GM20431 (cell line): ENCODE results near the gene ESRRA.

Experiments used
- in situ Hi-C: fragments of 300-500 bp; cut with MseI, MboI; formaldehyde crosslinking; loops from one replicate; pipeline ENCODE4 v1.15.0; 2020; ENCODE audit warnings: low sequenced_read_pairs; ENCODE audit not compliant: unreplicated experiment

The ESRRA gene

DNA sequence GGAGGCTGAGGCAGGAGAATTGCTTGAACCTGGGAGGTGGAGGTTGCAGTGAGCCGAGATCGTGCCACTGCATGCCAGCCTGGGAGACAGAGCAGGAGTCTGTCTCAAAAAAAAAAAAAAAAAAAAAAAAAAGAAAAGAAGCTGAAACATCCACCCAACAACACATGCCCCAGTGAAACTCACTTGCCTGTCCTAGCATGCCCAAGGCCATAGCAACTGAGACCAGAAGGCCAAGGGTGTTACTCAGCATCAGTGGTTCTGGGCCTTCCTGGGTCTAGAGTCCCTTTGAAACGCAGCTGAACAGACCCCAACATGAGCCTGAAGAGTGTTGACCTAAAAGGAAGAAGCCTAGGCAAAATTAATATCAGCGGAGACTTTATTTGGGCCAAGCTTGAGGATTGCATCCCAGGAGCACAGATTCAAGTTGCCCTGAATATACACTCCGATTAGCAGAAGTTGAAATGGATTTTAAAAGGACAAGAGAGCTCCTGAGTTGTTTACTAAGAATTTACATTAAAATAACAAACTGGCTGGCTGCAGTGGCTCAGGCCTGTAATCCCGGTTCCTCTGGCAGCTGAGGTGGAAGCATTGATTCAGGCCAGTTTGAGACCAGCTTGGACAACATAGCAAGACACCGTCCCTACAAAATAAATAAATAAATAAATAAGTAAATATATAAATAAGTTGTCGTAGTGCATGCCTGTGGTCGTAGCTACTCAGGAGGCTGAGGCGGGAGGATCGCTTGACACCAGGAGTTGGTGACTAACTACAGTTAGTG, 19.6 kb downstream of the ESRRA start:
- in situ Hi-C loops, result no loop called here

DNA sequence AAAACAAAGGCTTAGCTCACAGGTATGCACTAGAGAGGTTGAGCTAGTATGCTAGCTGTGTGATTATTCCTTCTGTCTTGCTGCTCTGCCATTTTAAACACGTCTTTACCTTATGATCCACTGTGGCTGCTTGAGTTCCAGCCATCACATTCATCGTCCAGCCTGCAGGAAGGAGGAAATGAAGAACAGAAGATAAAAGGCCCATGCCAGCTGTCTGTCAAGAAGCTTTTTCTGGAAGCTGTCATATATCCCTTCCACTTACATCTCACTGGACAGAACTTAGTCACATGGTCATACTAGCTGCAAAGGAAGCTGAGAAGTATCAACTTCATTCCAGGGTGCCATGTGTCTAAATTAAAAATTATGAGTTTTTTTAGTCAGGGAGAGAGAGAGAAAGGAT, 22.1 kb downstream of the ESRRA start:
- in situ Hi-C loops, result no loop called here

DNA sequence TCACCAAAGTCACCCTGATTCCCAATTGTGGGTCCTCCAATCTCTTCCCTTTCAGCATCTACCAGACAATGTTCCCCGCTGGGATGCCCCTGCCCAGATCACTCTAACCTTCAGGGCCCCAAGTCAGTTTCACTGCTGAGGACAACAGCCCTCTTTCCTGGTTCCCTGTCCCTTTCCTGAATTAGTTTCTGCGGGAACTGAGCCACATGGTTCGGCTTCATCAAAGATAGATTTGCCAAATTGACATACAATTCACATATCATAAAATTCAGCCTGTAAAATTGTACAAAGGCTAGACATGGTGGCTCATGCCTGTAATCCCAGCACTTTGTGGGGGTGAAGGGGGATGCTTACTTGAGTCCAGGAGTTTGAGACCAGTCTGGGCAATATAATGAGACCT, 22.7 kb downstream of the ESRRA start:
- in situ Hi-C loops, result no loop called here

DNA sequence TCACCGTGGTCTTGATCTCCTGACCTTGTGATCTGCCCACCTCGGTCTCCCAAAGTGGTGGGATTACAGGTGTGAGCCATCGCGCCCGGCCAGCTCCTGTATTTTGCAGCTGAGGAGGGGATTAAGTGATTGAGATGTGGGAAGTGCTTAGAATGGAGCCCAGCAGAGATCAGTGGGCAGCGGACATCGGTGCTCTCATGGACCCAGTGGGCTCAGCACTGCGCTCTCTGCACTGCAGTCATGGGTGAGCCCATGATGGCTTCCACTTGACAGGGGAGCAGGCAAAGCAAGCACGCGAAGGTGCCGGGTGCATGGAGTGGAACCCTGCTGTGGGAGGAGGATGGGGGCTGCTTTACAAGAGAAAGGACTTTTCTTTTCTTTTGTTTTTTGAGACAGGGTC, 25.6 kb downstream of the ESRRA start:
- in situ Hi-C loops, result no loop called here

DNA sequence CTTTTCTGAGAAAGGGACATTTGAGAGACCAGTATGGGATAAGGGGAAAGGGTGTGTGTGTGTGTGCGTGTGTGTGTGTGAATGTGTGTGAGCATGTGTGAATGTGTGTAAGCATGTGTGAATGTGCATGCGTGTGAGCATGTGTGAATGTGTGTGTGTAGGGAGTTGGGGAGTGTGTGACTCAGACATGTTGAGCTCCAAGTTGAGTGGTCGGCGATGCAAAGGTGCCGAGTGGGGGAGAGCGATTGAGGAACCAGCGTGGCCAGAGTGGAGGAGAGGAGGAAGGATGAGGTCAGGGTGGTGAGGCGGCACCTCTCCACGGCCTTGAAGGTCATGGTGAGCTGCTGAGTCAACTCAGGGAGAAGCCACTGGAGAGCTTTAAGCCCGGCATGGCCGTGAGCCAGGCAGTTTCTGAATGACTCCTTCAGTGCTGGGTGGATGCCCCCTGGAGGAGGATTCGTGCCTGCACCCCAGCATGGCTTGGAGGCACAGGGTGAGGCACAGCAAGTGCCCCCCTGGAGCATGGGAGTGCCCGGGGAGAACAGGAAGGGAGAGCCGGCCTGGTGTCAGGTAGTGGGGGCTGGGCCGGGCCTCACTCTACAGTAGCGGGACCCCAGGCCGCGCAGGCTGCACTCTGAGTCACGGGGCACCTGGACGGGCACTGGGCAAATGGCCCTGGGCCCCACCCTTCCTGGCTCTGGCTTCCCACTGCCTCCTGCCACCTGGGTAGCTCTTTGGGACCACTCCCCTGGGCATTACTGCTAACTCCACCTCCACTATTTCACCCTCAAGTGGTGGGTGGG, 26.4 kb downstream of the ESRRA start:
- in situ Hi-C loops, result no loop called here

DNA sequence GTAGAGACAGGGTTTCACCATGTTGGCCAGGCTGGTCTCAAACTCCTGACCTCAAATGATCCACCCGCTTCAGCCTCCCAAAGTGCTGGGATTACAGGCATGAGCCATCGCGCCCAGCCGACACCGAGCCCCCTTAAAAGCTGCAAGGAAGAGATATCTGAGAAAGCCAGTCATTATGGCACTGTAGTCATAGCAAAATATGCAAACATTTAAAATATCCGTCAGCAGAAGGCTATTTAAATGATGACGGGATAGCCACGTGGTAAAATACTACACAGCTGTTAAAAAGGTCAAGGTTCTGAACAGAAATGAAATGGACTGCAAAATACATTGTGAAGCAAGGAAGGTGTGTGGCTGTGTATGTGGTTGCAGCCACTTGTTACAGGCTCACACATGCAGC, 28.2 kb downstream of the ESRRA start:
- in situ Hi-C loops, result no loop called here

DNA sequence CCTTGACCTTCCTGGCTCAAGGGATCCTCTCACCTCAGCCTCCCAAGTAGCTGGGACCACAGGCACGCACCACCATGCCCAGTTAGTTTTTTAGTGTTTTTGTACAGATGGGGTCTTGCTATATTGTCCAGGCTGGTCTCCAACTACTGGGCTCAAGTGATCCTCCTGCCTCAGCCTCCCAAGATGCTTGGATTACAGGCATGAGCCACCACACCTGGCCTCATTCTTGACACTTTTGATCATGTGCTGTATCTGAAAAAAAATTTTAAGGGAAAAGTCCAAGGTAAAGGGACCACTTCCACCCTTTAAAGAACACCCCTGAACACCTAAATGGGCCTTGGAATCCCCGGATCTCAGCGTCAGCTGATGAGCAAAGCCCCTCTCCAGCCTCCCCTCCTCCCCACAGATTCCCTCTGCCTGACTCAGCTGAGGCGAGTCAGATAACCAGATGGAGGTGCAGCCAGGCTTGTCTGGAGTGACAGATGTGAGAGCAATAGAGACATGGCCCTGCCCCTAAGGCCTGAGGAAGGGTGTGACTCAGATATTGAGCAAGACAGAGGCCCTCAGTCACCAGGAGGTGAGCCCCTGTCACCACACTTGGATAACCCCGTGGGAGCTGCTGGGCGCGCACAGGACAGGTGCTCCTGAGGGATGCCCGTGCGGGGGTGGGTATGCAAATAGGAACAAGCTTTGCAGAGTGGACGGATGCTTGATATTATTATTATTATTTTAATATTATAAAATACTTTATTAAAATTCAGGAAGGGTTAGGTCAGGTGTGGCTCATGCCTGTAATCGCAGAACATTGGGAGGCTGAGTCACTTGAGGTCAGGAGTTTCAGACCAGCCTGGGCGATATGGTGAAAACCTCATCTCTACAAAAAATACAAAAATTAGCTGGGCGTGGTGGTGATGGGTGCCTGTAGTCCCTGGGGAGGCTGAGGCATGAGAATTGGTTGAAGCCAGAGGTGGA, 29.7 kb downstream of the ESRRA start:
- in situ Hi-C loops, result no loop called here

DNA sequence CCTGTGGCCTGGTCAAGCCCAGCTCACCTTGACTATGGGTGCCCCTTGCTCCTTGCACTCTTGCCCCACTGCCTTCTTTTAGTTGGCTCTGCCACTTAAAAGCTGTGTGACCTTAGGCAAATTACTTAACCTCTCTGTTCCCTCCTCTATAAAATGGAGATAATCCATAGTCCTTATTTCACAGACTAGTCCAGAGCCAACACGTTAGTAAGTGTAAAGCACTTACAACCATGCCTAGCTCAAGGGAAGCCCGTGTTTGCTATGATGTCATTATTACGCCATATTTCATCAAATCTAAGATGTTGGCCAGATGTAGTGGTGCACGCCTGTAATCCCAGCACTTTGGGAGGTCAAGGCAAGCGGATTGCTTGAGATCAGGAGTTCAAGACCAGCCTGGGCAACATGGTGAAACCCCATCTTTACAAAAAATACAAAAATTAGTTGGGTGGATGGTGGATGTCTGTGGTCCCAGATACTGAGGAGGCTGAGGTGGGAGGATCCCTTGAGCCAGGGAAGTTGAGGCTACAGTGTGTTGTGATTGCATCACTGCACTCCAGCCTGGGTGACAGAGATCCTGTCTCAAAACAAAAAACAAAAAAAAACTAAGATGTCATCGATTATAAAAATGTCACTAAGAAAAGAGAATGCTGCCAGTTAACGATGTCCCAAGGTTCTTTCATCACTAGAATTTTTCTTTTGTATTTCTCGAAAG, 32.4 kb downstream of the ESRRA start:
- in situ Hi-C loops, result no loop called here

DNA sequence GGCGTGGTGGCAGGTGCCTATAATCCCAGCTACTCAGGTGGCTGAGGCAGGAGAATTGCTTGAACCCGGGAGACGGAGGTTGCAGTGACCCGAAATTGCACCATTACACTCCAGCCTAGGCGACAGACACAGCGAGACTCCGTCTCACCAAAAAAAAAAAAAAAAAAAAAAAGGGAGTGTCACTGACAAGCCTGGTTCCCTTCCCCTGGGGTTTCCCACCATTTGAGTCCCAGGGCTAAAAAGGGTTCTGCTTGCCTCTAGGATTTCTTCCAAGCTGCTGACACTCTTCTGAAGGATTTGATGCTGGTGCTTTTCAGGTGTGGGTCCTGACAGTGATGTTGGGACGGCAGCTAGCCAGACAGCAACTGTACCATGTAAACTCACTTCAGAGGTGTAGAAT, 33.4 kb downstream of the ESRRA start:
- in situ Hi-C loops, result no loop called here

DNA sequence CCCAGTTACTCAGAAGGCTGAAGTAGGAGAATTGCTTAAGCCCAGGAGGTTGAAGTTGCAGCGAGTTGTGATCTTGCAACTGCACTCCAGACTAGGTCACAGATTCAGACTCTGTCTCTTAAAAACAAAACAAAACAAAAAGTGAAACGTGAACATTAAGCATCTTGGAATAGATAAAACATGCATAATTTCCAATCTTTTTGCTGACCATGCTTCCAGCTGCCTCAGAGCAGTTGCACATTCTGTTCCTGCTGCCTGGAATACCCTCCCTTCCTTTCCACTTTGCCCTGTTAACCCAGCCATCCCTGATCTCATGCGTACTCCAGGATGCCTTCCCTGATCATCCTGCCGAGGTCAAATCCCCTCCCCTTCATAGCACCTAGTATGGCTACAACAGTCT, 34.0 kb downstream of the ESRRA start:
- in situ Hi-C loops, result no loop called here

DNA sequence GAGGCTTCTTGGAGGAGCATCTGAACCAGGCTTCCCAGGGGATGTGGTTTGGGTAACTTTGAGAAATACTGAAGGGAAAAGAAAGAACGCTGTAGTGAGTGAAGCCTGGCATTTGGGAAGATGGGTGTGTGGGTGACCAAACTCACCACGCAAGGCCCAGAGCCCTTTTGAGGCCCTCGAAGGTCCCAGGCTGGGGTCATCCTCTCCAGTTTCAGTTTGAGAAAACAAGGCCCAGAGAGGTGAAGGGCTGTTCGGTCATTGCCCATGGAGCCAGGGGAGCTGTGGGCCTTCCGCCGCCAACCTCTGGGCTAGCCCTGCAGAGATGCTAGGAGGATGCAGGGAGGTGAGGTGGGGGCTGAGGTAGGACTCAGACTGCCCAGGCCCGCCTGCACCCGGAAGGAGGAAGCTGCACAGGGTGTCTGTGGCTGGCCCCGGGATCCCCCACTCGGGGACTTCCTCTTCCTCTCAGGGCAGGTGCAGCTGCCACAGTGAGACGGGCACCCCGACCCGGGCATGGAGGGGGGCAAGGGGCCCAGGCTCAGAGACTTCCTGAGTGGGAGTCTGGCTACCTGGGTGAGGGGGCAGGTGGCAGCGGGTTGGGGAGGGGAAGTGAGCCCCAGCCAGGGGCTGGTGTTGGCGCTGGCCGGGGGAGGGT, 34.6 kb downstream of the ESRRA start, which contains the start of gene CCDC88B:
Gene CCDC88B, plus strand, starts transcription at position 451 of the 655 bp plus-strand sequence. Its CDS starts 63 bp downstream, at position 514.
- in situ Hi-C loops, result no loop called here

DNA sequence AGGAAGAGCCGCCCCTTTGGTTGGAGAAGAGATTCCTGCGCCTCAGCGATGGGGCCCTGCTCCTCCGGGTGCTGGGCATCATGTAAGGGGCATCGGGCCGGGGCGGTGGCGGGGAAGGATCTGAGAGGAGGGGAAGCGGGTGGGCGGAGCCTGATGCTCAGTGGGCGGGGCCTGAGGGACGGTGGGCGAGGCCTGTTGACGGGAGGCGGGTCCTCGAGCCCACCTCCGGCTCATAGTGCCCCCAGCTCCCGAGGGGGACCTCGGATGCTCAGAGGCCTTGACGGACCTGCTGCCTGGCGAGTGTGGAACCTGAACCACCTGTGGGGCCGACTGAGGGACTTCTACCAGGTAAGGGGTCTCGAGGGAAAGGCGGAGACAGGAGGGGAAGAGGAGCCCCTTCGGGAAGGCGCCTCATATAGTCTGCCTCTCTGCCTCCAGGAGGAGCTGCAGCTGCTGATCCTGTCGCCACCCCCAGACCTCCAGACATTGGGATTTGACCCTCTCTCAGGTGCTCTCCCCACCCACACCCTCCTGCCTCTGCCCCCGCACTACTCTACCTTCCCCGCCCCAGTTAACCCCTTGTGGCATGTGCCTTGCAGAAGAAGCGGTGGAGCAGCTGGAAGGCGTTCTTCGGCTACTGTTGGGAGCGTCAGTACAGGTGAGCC, 35.5 kb downstream of the ESRRA start:
- in situ Hi-C loops, result no loop called here

DNA sequence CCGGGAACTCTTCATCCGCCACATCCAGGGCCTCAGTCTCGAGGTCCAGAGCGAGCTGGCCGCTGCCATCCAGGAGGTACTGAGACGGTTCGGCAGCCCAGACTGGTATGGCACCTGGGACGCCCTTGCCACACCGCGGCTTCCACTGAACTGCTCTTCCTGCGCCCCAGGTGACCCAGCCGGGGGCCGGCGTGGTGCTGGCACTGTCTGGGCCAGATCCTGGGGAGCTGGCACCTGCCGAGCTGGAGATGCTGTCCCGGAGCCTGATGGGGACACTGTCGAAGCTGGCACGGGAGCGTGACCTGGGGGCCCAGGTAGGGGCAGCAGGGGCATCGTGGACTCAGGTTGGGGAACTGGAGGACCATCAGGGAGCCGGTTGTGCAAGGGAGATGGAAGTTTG, 36.1 kb downstream of the ESRRA start:
- in situ Hi-C loops, result no loop called here

DNA sequence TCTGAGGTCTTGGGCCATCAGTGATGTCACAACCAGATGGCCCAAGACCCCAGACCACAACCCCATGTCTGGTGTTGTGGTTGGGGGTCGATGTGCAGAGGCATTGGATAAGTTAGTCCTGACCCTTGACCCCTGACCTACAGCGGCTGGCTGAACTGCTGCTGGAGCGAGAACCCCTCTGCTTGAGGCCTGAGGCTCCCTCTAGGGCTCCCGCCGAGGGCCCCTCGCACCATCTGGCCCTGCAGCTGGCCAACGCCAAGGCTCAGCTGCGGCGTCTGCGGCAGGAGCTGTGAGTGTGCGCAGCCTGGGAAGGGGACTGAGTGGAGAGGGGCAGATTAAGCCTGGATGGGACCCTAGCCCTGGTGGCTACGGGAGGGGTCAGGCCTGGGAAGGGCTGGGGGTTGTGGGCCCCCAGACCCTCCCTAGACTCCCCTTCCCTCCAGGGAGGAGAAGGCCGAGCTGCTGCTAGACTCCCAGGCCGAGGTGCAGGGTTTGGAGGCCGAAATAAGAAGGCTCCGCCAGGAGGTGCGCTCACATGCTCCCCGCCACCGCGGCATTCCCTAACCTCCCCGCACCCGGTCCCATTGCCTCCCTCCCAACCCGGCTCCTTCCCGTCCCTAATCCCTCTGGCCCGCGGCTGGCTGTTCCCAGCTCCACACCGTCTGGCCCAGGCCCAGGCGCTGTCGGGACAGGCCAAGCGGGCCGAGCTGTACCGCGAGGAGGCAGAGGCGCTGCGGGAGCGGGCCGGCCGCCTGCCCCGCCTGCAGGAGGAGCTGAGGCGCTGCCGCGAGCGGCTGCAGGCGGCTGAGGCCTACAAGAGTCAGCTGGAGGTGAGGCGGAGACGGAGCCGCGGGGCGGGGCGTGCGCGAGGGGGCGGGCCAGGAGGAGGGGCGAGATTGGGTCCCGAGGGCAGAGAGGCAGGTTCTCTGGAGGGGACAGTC, 36.8 kb downstream of the ESRRA start:
- in situ Hi-C loops, result no loop called here

DNA sequence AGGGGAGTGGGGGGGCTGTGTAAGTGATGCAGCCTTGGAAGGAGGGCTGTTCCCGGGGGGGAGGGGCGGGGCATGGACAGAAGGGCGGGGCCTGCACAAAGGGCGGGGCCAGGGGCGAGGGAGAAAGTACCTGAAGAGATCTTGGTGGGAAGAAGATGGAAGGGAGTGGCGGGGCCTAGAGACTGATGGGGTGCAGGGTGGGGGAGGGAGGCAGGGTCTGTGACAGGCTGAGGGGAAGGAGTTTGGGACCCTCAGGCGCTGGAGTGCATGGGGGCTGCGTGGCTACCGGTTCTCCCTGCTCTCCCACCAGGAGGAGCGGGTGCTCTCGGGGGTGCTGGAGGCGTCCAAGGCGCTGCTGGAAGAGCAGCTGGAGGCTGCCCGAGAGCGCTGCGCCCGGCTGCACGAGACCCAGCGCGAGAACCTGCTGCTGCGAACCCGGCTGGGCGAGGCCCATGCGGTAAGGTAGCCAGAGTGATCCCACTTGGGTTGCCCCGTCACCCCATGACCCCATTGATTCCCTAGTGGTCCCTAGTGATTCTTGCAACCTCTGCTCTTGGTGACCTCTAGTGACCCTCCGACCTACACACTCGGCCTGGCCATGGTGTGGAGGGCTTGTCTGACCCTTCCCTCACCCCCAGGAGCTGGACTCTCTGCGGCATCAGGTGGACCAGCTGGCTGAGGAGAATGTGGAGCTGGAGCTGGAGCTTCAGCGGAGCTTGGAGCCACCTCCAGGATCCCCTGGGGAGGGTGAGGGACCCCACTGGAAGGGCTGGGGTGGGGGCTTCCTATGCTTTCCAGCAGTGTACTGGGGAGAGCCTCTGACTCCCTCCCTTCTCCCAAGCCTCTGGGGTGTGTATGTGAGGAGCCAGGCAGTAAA, 37.8 kb downstream of the ESRRA start:
- in situ Hi-C loops, result no loop called here

DNA sequence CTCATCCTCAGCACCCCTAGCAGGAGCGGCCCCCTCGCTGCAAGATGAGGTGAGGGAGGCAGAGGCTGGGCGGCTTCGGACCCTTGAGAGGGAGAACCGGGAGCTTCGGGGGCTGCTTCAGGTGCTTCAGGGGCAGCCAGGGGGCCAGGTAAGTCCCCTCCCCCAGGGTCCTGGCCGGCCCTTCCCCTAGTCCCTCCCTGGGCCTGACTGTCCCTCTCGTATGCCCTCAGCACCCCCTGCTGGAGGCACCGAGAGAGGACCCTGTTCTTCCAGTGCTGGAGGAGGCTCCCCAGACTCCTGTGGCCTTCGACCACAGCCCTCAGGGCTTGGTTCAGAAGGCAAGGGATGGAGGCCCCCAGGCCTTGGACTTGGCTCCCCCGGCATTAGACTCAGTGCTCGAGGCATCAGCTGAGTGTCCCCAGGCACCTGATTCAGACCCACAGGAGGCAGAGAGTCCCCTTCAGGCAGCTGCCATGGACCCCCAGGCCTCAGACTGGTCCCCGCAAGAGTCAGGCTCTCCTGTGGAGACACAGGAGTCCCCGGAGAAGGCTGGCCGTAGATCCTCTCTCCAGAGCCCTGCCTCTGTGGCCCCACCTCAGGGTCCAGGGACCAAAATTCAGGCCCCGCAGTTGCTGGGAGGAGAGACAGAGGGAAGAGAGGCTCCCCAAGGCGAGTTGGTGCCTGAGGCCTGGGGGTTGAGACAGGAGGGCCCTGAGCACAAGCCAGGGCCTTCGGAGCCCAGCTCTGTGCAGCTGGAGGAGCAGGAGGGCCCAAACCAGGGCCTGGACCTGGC, 38.6 kb downstream of the ESRRA start:
- in situ Hi-C loops, result no loop called here
